Measurements from ENCODE around the gene ADCY1. TPM values are rescaled to one million over a fixed set of nuclear protein-coding genes. Genes with fewer than 3 reads are reported as not detected.

Gene ADCY1
- total RNA-seq, 2 donors from 2014 or later, result 0.14 to 0.85 TPM

GRCh38 chr7:45699726-45700390 lies 125.7 kb downstream of the ADCY1 start:
- no peaks in the 10 kb centered on the region for H3K27me3 ChIP-seq (replicated peaks; ENCODE audit: insufficient read depth)
- ATAC-seq (ENCODE audit: insufficient number of reproducible peaks, low FRiP score, low read depth) (no peak), DNase-seq (ENCODE audit: low spot score) (no peak)
- TF ChIP-seq CTCF (IDR thresholded peaks at IDR 0.05), result no peak
- H3K27ac ChIP-seq, result no peak overlapping the region
- no peaks in the 10 kb centered on the region for H3K9me3 ChIP-seq
- H3K4me3 ChIP-seq, result no peak overlapping the region
- no peaks in the 10 kb centered on the region for H3K4me1 ChIP-seq (ENCODE audit: control insufficient read depth in 1 of 2, low read depth in 2 of 2)
- H3K36me3 ChIP-seq, result no peaks in the 10 kb centered on the region

- no peak overlapping the region for H3K27ac ChIP-seq
- no peaks in the 10 kb centered on the region for H3K27me3 ChIP-seq (replicated peaks; ENCODE audit: insufficient read depth)
- no peaks in the 10 kb centered on the region for H3K4me1 ChIP-seq (ENCODE audit: control insufficient read depth in 1 of 2, low read depth in 2 of 2)
- H3K9me3 ChIP-seq, result no peaks in the 10 kb centered on the region
- no peaks in the 10 kb centered on the region for H3K36me3 ChIP-seq
- no peak overlapping the region for H3K4me3 ChIP-seq
- no peak for DNase-seq (ENCODE audit: low spot score)
- no peak for ATAC-seq (ENCODE audit: insufficient number of reproducible peaks, low FRiP score, low read depth)
- no peak for TF ChIP-seq CTCF (IDR thresholded peaks at IDR 0.05)
Measured at GRCh38 chr7:45700556-45700955, 126.4 kb downstream of the ADCY1 start.

GRCh38 chr7:45701701-45702510 lies 127.7 kb downstream of the ADCY1 start:
- no peaks in the 10 kb centered on the region for H3K4me1 ChIP-seq (ENCODE audit: control insufficient read depth in 1 of 2, low read depth in 2 of 2)
- no peaks in the 10 kb centered on the region for H3K36me3 ChIP-seq
- H3K9me3 ChIP-seq, result no peaks in the 10 kb centered on the region
- no peaks in the 10 kb centered on the region for H3K27me3 ChIP-seq (replicated peaks; ENCODE audit: insufficient read depth)
- no peak overlapping the region for H3K27ac ChIP-seq
- no peak for DNase-seq (ENCODE audit: low spot score)
- no peak overlapping the region for H3K4me3 ChIP-seq
- TF ChIP-seq CTCF (IDR thresholded peaks at IDR 0.05), result no peak
- ATAC-seq (ENCODE audit: insufficient number of reproducible peaks, low FRiP score, low read depth), result no peak

GRCh38 chr7:45702751-45703150 lies 128.6 kb downstream of the ADCY1 start:
- H3K27me3 ChIP-seq (replicated peaks; ENCODE audit: insufficient read depth), result no peaks in the 10 kb centered on the region
- DNase-seq (ENCODE audit: low spot score) (no peak), ATAC-seq (ENCODE audit: insufficient number of reproducible peaks, low FRiP score, low read depth) (no peak)
- H3K27ac ChIP-seq, result no peak overlapping the region
- no peak for TF ChIP-seq CTCF (IDR thresholded peaks at IDR 0.05)
- H3K4me1 ChIP-seq (ENCODE audit: control insufficient read depth in 1 of 2, low read depth in 2 of 2), result no peaks in the 10 kb centered on the region
- H3K4me3 ChIP-seq, result no peak overlapping the region
- H3K9me3 ChIP-seq, result no peaks in the 10 kb centered on the region
- no peaks in the 10 kb centered on the region for H3K36me3 ChIP-seq

- TF ChIP-seq CTCF (IDR thresholded peaks at IDR 0.05), result no peak
- no peaks in the 10 kb centered on the region for H3K9me3 ChIP-seq
Measured at GRCh38 chr7:45703373-45703821, 129.2 kb downstream of the ADCY1 start.

More at GRCh38 chr7:45703373-45703821, 129.2 kb downstream of the ADCY1 start:
- no peak overlapping the region for H3K4me3 ChIP-seq
- ATAC-seq (ENCODE audit: insufficient number of reproducible peaks, low FRiP score, low read depth) (no peak), DNase-seq (ENCODE audit: low spot score) (no peak)
- H3K4me1 ChIP-seq (ENCODE audit: control insufficient read depth in 1 of 2, low read depth in 2 of 2), result no peaks in the 10 kb centered on the region
- no peaks in the 10 kb centered on the region for H3K36me3 ChIP-seq
- no peak overlapping the region for H3K27ac ChIP-seq
- no peaks in the 10 kb centered on the region for H3K27me3 ChIP-seq (replicated peaks; ENCODE audit: insufficient read depth)

Measured in thoracic aorta (tissue), 2 donors.